Measurements from ENCODE around the gene TFIP11.

DNA sequence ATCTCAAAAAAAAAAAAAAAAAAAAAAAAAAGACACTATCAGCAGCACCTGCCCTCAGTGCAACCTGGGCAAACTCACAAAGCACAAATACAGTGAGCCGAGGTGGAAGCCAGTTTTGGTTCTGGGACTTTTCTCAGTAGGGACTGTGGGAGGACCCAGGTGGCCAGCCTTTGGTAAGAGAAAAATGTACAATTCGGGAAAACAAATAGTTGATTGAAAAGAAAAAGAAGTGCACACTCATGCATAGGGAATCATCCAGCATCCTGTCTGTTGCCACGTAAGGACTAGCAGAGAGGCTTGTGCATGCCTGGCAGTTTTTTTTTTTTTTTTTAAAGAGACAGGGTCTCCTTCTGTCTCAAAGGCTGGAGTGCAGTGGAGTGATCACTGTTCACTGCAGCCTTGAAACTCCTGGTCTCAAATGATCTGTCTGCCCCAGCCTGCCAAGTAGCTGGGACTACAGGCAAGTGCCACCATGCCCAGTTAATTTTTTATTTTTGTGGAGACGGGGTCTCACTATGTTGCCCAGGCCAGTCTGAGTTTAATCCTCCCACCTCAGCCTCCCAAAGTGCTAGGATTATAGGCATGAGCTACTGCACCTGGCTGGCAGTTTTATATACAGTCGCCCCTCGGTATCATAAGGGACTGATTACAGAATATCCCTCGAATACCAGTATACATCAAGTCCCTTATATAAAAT lies 40.9 kb upstream of the TFIP11 start:
- TF ChIP-seq NR1H2 (CRISPR knock-in tag; IDR thresholded peaks at IDR 0.05), result no peak
- TF ChIP-seq, protein P1, sequence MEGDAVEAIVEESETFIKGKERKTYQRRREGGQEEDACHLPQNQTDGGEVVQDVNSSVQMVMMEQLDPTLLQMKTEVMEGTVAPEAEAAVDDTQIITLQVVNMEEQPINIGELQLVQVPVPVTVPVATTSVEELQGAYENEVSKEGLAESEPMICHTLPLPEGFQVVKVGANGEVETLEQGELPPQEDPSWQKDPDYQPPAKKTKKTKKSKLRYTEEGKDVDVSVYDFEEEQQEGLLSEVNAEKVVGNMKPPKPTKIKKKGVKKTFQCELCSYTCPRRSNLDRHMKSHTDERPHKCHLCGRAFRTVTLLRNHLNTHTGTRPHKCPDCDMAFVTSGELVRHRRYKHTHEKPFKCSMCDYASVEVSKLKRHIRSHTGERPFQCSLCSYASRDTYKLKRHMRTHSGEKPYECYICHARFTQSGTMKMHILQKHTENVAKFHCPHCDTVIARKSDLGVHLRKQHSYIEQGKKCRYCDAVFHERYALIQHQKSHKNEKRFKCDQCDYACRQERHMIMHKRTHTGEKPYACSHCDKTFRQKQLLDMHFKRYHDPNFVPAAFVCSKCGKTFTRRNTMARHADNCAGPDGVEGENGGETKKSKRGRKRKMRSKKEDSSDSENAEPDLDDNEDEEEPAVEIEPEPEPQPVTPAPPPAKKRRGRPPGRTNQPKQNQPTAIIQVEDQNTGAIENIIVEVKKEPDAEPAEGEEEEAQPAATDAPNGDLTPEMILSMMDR (IDR thresholded peaks at IDR 0.05), result no peak
- no peak for TF ChIP-seq FOXJ3 (CRISPR knock-in tag; IDR thresholded peaks at IDR 0.05; ENCODE audit: borderline replicate concordance)
- TF ChIP-seq ESRRA (CRISPR knock-in tag; IDR thresholded peaks at IDR 0.05; ENCODE audit: borderline replicate concordance), result no peak
- no peak for TF ChIP-seq CREB1 (CRISPR knock-in tag; IDR thresholded peaks at IDR 0.05)
- TF ChIP-seq, protein P2, sequence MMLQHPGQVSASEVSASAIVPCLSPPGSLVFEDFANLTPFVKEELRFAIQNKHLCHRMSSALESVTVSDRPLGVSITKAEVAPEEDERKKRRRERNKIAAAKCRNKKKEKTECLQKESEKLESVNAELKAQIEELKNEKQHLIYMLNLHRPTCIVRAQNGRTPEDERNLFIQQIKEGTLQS (CRISPR knock-in tag; conservative IDR thresholded peaks at IDR 0.05), result no peak
- TF ChIP-seq NFYB (CRISPR knock-in tag; conservative IDR thresholded peaks at IDR 0.05; ENCODE audit: low read depth), result no peak
- TF ChIP-seq ZNF232 (CRISPR knock-in tag; IDR thresholded peaks at IDR 0.05), result no peak
- TF ChIP-seq, protein P3, sequence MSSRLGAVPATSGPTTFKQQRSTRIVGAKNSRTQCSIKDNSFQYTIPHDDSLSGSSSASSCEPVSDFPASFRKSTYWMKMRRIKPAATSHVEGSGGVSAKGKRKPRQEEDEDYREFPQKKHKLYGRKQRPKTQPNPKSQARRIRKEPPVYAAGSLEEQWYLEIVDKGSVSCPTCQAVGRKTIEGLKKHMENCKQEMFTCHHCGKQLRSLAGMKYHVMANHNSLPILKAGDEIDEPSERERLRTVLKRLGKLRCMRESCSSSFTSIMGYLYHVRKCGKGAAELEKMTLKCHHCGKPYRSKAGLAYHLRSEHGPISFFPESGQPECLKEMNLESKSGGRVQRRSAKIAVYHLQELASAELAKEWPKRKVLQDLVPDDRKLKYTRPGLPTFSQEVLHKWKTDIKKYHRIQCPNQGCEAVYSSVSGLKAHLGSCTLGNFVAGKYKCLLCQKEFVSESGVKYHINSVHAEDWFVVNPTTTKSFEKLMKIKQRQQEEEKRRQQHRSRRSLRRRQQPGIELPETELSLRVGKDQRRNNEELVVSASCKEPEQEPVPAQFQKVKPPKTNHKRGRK (CRISPR knock-in tag; IDR thresholded peaks at IDR 0.05; ENCODE audit: borderline replicate concordance), result no peak
- TF ChIP-seq, protein P4, sequence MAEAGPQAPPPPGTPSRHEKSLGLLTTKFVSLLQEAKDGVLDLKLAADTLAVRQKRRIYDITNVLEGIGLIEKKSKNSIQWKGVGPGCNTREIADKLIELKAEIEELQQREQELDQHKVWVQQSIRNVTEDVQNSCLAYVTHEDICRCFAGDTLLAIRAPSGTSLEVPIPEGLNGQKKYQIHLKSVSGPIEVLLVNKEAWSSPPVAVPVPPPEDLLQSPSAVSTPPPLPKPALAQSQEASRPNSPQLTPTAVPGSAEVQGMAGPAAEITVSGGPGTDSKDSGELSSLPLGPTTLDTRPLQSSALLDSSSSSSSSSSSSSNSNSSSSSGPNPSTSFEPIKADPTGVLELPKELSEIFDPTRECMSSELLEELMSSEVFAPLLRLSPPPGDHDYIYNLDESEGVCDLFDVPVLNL (CRISPR knock-in tag; IDR thresholded peaks at IDR 0.05; ENCODE audit: borderline replicate concordance, low read depth), result no peak
- TF ChIP-seq KAT7 (CRISPR knock-in tag; IDR thresholded peaks at IDR 0.05; ENCODE audit: borderline replicate concordance), result no peak
- TF ChIP-seq, protein P5, sequence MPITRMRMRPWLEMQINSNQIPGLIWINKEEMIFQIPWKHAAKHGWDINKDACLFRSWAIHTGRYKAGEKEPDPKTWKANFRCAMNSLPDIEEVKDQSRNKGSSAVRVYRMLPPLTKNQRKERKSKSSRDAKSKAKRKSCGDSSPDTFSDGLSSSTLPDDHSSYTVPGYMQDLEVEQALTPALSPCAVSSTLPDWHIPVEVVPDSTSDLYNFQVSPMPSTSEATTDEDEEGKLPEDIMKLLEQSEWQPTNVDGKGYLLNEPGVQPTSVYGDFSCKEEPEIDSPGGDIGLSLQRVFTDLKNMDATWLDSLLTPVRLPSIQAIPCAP (CRISPR knock-in tag; IDR thresholded peaks at IDR 0.05), result no peak
- no peak for TF ChIP-seq TEAD4 (CRISPR knock-in tag; IDR thresholded peaks at IDR 0.05)
- no peak for TF ChIP-seq ELF4 (CRISPR knock-in tag; IDR thresholded peaks at IDR 0.05; ENCODE audit: low read depth)
